Activated CD8-positive, alpha-beta memory T cell treated with anti-CD3 and anti-CD28 coated beads for 36 hours (primary cell): Measurements from ENCODE around the gene DYNLRB1. TPM values are rescaled to one million over a fixed set of nuclear protein-coding genes. Genes with fewer than 3 reads are reported as not detected.
"Not testable (repeated sequence)": the region's sequence is repeated elsewhere in the genome, so short reads cannot be mapped to it uniquely, and the experiment has no call there.

Experiments
- CTCF ChIA-PET: fragments of 350-600 bp; sonication (Branson Sonifier 250); formaldehyde crosslinking; loops from one replicate; lab custom pipeline; 2021; ENCODE audit warnings: antibody characterized with exemption; lab: Charles Lee
- POLR2A ChIA-PET: fragments of 350-600 bp; sonication (Branson Sonifier 250); formaldehyde crosslinking; loops from one replicate; lab custom pipeline; 2021; ENCODE audit warnings: antibody characterized with exemption; lab: Charles Lee
- total RNA-seq, 2 experiments: library from RNA; stranded (reverse); gene quantifications; one replicate each; pipeline ENCODE4 v1.2.3, GENCODE V29; 2021

Gene DYNLRB1
- total RNA-seq, 2 experiments from 2014 or later, result 81.3 to 86.6 TPM

DNA sequence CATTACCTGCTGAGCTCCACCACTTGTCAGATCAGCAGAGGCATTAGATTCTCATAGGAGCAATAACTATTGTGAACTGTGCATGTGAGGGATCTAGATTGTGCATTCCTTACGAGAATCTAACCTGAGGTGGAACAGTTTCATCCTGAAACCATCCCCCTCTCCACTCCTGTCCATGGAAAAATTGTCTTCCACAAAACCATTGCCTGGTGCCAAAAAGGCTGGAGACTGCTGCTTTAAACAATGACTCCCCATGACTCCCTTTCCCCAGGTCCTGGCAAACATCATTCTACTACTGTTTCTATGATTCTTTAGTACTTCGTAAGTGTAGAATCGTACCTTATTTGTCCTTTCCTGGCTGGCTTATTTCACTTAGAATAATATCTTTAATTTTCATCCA, 9.7 kb upstream of the DYNLRB1 start:
- CTCF ChIA-PET, result interaction anchor here (1.5 kb wide), 1 partner anchor 194 kb away, joined by 3 read pairs; no protein-coding TSS in a partner anchor
- POLR2A ChIA-PET, result no interaction called here

DNA sequence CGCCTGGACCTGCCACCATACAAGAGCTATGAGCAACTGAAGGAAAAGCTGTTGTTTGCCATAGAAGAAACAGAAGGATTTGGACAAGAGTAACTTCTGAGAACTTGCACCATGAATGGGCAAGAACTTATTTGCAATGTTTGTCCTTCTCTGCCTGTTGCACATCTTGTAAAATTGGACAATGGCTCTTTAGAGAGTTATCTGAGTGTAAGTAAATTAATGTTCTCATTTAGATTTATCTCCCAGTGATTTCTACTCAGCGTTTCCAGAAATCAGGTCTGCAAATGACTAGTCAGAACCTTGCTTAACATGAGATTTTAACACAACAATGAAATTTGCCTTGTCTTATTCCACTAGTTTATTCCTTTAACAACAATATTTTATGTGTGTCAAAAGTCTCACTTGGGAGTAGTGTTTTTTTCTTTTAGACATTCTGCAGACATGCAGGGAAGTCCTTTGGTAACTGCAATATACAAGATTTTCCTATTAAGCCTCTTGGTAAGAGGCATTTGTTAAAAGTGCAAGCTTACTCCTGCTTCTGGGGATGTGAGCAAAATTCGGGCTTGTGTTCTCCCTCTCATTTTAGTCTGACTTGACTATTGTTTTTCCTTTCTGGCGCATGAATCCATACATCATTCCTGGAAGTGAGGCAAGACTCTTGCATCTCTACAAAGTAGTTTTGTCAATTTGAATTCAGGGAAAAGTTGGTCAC, 8.4 kb upstream of the DYNLRB1 start:
- ChIA-PET CTCF (no interaction called here), POLR2A (no interaction called here)

DNA sequence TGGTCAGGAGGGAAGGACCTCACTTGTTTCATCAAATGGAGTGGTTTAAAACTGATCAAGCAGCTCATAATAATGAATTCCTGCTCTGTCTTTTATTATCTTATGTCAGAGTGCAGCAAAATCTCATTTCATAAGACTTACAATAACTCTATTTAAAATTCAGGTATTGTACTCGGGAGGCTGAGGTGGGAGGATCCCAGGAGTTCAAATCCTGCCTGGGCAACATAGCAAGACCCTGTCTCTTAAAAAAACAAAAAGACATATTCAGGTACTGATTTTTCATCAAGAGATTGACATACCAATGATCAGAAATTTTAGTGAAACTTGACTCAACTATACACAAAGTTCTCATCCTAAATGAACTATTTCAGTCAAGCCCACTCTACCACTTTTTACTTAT, 5.6 kb upstream of the DYNLRB1 start:
- ChIA-PET CTCF (no interaction called here), POLR2A (no interaction called here)

DNA sequence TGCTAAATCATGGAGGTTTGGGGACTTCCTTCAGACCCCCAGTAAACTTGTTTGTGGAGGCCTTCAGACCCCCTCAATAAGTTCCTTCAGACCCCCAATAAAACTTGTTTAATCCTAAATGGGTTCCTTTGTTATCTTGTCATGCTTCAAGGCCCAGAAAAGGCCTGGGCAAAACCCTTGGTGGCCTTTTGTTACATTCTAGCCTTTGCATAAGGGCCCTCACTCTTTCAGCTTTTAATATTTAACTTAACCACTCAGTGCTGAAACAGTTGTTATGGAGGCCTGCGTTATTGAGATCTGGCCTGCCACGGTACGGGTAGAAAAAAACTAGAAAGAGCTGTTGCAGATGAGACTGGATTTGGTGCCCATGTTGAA, 4.3 kb upstream of the DYNLRB1 start:
- ChIA-PET CTCF (no interaction called here), POLR2A (no interaction called here)

DNA sequence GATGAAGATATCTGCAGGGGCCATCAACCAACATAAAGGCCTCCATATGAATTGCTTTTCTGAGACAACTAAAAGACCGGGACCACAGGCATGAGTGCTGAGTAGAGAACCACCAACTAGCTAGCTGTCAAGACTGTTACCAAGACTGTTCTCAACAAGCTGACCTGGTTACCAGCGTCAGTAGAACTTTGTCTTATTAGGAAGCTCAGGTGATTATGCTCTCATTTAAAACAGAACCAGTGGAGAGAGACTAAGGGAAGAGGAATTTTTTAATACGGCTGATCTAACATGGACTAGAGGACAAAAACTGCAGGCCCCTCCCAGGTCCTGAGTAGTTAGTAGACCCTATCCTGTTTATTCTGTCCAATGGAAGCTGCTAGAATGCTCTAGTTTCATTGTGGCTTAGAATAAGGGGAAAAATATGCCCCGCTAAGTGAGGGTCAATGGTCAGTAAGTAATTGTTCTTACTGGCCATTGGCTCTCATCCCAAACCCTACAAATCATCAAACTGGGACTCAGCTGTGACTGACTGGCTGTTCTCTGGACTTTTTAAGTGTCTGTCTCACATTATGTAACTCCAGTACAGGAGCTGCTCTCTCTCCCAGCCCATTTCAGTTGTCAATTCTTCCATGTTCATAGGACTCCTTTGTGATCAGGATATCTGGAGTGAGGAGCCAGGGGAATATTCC, 3.8 kb upstream of the DYNLRB1 start:
- POLR2A ChIA-PET, result no interaction called here
- CTCF ChIA-PET, result no interaction called here

DNA sequence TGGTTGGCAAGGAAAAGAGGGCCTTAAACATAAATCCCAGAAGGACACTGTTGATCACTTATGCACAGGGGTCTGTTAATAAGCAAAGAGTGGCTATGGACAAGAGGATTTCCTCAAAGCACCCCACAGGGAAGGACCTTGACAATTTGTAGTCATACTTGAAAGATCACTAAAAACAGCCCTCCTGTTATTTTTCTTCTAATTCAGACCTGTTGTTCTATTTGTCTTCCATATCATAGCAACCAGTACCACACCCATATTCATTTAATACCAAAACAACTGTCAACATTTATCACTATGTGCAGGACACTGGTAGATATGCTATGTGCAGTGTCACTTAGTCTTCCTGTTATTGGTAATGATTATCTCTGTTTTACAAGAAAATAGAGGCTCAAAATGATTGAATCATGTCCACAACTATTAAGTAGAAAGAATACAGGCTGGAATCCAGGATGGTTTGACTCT, 3.2 kb upstream of the DYNLRB1 start:
- ChIA-PET CTCF (interaction anchor here (4.6 kb wide), 1 partner anchor 199 kb away, joined by 37 read pairs; no protein-coding TSS in a partner anchor), POLR2A (no interaction called here)

DNA sequence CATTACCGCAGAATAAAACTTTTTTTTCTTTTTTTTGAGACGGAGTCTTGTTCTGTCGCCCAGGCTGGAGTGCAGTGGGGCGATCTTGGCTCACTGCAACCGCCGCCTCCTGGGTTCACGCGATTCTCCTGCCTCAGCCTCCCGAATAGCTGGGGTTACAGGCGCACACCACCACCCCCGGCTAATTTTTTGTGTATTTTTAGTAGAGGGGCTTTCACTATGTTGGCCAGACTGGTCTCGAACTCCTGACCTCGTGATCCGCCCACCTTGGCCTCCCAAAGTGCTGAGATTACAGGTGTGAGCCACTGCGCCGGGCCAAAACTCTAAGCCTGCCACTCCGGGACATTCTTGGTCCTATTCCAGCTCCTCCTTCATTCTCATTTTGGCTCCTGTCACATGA, 2.2 kb upstream of the DYNLRB1 start:
- CTCF ChIA-PET, result interaction anchor here (1.2 to 4.6 kb wide), 2 partner anchors 194 to 200 kb away, joined by 3 to 37 read pairs; no protein-coding TSS in a partner anchor
- POLR2A ChIA-PET, result not testable (repeated sequence)

DNA sequence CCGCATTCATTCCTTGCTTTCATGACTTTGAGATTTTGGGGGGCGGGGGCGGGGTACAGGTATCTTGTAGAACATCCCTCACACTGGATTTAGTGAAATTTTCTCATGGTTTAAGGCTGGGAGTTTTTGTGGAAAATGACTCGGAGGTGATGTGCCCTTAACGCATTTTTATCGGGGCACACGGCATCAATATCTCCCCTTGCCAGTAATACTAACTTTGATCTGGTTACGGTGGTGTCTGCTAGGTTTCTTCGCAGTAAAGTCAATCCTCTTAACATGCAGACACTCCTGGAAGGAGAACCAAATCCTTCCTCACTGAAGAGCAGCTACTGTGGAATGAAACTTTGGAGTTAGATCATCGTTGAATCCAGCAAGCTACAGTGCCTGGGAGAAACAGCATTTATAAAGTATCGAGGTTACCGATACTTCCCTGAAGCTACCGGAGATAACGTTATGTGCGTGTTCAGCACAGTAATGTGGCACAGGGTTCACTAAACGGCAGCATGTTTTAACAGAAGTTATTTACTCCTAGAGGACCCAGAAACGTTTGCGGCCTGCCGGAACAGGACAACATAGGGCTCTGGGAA, 1.2 kb upstream of the DYNLRB1 start:
- POLR2A ChIA-PET, result interaction anchor here (0.6 to 0.8 kb wide), 3 partner anchors 30 to 201 kb away, joined by 3 read pairs; partner anchors contain the start of gene ITCH

DNA sequence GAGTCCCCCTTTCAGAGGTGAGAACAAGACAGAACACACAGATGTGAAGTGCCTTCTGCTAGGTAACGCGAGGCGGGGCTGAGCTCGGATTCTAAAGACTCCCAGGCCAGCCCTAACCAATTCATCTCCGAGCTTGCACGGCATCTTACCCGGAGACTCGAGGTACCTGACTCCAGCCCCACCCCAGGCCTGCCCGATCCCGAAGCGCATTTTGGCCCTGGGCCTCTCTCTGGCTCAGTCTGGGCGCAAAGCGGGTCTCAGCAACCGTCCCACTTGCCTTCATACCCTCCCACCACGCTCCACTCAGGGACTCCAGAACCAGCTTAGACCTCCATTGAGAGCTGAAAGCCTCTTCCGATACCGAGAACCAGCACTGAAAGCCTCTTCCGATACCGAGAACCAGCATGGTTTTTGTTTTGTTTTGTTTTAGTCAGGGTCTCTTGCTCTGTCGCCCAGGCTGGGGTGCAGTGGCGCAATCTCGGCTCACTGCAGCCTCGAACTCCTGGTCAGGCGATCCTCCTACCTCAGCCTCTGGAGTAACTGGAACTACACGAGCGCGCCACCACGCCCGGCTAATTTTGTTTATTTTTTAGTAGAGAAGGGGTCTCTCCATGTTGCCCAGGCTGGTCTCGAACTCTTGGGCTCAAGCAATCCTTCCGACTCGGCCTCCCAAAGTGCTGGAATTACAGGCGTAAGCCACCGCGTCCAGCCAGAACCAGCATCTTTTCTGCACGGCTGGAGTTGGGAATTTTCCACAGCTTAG, 557 bp upstream of the DYNLRB1 start:
- POLR2A ChIA-PET, result interaction anchor here (0.7 to 0.9 kb wide), 3 partner anchors 29 to 412 kb away, joined by 3 read pairs; partner anchors contain the start of gene ITCH
- CTCF ChIA-PET, result interaction anchor here (0.9 to 4.6 kb wide), 4 partner anchors 21 to 204 kb away, joined by 3 to 37 read pairs (median 4); no protein-coding TSS in a partner anchor

More for the DNA sequence above, 1.2 kb upstream of the DYNLRB1 start:
- CTCF ChIA-PET, result interaction anchor here (0.9 to 4.6 kb wide), 3 partner anchors 22 to 204 kb away, joined by 3 to 37 read pairs (median 5); no protein-coding TSS in a partner anchor

DNA sequence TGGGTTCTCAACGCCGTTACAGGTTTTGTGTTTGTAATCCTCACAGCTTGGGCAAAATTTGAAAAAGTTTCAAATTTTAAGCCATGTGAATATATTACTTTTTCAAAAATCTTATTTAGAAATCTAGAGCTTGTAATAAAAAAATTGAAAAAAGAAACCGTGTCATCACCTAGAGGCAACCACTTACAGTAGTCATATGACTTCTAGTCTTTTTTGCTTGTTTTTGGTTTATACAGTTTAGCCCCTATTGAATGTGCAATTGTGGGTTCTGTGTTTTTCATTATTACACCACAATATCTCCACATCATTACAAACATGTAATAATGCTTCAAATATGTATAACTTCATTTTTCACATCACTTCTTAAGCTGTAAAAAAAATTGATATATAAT, 888 bp downstream of the DYNLRB1 start:
- POLR2A ChIA-PET, result interaction anchor here (0.6 to 1.3 kb wide), 4 partner anchors 41 to 214 kb away, joined by 3 to 6 read pairs (median 4); partner anchors contain the start of genes AHCY, ITCH and MAP1LC3A
- CTCF ChIA-PET, result interaction anchor here (1.0 to 4.6 kb wide), 4 partner anchors 19 to 213 kb away, joined by 3 to 37 read pairs (median 4); no protein-coding TSS in a partner anchor

DNA sequence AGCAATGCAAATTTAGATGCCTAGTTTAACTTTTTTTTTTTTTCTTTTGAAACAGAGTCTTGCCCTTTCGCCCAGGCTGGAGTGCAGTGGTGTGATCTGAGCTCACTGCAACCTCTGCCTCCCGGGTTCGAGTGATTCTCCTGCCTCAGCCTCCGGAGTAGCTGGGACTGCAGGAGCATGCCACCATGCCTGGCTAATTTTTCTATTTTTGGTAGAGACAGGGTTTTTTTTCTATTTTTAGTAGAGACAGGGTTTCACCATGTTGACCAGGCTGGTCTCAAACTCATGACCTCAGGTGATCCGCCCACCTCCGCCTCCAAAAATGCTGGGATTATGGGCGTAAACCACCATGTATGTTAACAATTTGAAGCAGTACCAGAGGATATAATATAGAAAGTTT, 2.6 kb downstream of the DYNLRB1 start:
- CTCF ChIA-PET, result interaction anchor here (0.6 to 1.4 kb wide), 3 partner anchors 206 to 328 kb away, joined by 3 read pairs; no protein-coding TSS in a partner anchor
- POLR2A ChIA-PET, result not testable (repeated sequence)

DNA sequence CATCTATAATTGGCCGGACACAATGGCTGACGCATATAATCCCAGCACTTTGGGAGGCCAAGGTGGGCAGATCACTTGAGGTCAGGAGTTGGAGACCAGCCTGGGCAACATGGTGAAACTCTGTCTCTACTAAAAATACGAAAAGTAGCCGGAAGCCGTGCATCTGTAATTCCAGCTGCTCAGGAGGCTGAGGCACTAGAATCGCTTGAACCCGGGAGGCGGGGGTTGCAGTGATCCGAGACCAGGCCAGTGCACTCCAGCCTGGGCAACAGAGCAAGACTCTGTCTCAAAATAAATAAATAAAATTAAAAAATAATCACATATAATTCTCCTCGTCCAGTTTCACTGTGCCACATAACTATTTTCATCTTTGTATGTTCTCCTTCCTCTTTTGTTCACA, 3.6 kb downstream of the DYNLRB1 start:
- POLR2A ChIA-PET, result not testable (repeated sequence)

DNA sequence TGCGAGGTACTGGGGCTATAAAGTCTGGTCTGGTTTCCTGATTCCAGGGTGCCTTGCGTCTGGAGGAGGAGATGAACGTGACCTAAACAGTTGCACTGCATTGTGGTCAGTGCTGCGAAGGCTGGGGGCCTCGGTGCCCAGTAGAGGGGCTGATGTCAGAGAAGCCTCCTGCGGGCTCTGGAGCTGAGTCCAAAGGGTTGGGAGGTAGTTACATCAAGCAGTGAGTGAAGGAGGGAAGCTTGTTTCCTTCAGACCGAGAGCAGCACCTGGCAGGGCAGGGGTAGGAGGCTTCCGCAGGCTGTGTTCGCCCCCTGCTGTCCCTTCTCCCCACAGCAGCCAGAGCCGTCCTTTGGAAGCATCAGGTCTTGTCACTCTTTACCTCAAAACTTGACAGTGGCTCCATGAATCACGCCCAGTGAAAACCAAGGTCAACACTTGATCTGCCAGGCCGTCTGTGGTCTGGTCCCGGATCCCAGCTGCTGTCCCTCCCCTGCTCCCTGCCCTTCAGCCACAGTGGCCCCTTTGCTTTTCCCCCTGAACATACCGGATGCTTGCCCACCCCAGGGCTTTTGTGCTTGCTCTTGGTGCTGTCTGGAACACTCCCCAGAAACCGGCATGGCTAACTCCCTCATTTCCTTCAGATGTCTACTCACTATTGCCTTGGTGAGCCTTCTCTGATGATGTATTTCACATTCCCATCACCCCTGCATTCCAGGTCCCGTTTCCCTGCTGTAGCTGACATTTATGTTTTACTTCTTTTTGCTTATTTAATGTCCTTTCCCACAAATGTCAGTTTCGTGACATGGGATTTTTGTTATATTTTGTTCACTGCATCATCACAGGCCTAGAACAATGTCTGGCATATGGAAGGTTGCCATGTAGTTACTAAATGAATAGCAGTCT, 7.0 kb downstream of the DYNLRB1 start:
- ChIA-PET POLR2A (interaction anchor here (0.8 kb wide), 1 partner anchor 932 kb away, joined by 3 read pairs; the partner anchor contains the start of gene CEP250), CTCF (interaction anchor here (0.5 to 3.8 kb wide), 10 partner anchors 13 to 227 kb away, joined by 3 to 23 read pairs (median 4); partner anchors contain the start of gene ITCH)

More for the DNA sequence above, 3.6 kb downstream of the DYNLRB1 start:
- CTCF ChIA-PET, result not testable (repeated sequence)

DNA sequence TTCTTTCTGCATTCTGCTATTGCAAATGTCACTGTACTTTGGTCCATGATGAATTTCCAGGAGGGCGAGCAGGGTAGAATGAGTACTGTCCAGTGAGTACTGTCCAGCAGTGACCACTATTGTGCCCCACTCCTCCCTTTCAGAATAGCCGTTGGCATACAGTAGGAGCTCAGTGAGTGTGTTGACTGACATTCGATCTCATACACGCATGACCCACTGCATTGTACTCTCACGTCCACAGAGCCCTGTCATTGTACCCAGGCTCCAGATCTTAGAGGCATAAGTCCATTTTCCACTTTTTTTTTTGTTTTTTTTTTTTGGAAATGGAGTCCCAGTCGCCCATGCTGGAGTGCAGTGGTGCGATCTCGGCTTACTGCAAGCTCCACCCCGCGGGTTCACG, 8.2 kb downstream of the DYNLRB1 start:
- ChIA-PET CTCF (interaction anchor here (3.8 kb wide), 1 partner anchor 212 kb away, joined by 23 read pairs; no protein-coding TSS in a partner anchor), POLR2A (interaction anchor here (0.7 kb wide), 1 partner anchor 8 kb away, joined by 3 read pairs; the partner anchor contains the start of gene DYNLRB1)

DNA sequence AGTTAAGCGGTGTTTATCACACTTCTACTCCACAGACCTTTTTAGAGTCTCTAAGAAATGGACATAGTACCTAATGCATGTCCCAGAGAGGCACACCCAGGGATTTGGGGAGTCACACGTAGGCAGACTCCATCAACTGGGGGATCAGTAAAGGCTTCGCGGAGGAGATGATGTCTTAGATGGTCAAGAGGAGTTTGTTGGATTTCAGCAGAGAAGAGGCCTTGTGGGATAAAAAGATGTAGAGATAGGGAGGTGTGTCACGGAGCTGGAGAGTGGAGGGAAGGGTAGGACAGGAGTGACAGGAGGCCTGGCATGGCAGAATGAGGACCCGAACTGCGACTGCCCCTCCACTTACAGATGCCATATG, 9.1 kb downstream of the DYNLRB1 start:
- POLR2A ChIA-PET, result no interaction called here
- CTCF ChIA-PET, result no interaction called here

DNA sequence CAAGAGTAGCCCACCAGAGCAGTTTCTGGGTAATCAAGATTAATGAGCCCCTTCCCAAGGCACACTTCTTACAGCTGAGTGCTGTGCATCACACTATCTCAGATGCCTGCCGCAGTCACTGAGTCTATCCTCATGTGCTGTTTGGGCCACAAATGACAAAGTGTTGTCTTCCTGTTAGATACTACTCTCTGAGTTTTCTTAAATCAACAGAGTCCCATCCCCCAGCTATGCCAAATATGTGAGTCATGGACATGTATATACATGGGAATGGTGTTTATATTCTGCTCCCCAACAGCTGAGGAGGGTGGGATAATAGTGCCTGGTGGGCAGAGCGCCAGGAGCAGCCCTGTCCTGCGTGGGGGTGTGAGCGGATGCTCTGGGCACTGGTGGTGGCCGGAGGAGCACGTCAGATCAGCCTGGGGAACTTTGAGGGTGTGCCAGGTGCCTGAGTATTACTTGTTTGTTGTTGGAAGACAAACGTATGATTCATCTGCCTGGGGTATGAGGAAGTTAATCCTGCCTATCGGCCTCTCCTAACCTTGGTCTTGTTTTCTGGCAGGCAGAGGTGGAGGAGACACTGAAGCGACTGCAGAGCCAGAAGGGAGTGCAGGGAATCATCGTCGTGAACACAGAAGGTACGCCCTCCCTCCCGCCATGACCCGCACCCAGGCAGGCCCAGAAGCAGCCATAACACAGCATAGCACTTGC, 9.6 kb downstream of the DYNLRB1 start:
- ChIA-PET CTCF (no interaction called here), POLR2A (no interaction called here)

DNA sequence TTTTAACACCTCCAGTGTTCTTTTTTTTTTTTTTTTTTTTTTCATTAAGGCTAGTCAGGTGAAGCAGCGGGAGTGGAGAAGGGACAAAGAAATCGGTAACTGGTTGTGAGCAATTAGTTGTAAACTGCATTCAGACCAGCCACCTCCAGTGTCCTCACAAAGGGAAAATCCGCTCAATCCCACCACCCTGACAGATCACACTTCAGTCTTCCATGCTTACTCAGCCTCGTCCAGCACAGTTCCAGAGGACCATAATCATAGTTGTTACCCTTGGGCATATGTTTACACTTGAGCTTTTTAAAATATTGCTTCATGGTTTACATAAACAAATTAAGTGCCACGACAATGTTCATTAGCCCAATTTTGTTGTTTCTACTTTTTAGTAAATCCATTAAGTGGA, 10.2 kb downstream of the DYNLRB1 start:
- ChIA-PET CTCF (interaction anchor here (0.5 kb wide), 1 partner anchor 357 kb away, joined by 3 read pairs; no protein-coding TSS in a partner anchor), POLR2A (no interaction called here)
